ENCODE results near the gene RPL36.

GRCh38 chr19:5713228-5713627 lies 23.1 kb downstream of the RPL36 start:
- TF ChIP-seq POLR2A (IDR thresholded peaks at IDR 0.05; ENCODE audit: low read depth, low read length) (no peak), POLR2AphosphoS5 (IDR thresholded peaks at IDR 0.05; ENCODE audit: low read depth, low read length) (no peak), TAF1 (IDR thresholded peaks at IDR 0.05; ENCODE audit: borderline replicate concordance, low read depth, low read length) (no peak)

Data from GM12892 (cell line).